HepG2 (cell line): ENCODE results near the gene SLC8B1. TPM values are rescaled to one million over a fixed set of nuclear protein-coding genes. Genes with fewer than 3 reads are reported as not detected.

Experiments
- ATAC-seq: fragments of 200-7000 bp; cut with Tn5 transposase; 3 replicates; pipeline ENCODE4 v1.9.1; 2020; ENCODE audit warnings: mild to moderate bottlenecking, moderate library complexity
- BruUV-seq: library from RNA; stranded (reverse); fragments of 400-500 nt; replicated peaks from 2 replicates; lab custom pipeline; 2021; lab: Mats Ljungman, UMichigan
- CTCF ChIA-PET: fragments of 300-600 bp; formaldehyde crosslinking; extraction: SDS; loops from one replicate; lab custom pipeline; 2021; ENCODE audit warnings: low total read pairs, inconsistent platforms, low intra/inter-chr PET ratio; lab: Yijun Ruan, JAX
- POLR2A ChIA-PET: fragments of 350-600 bp; sonication (Branson Sonifier 250); formaldehyde crosslinking; loops from one replicate; lab custom pipeline; 2020; ENCODE audit warnings: antibody characterized with exemption, inconsistent platforms; lab: Yijun Ruan, JAX
- DNase-seq: peaks from one replicate; pipeline ENCODE4 v3.0.0-alpha.2; 2015; ENCODE audit warnings: low spot score
- FAIRE-seq: peaks from 3 replicates; lab custom pipeline; 2011; peaks lifted over from hg19 to GRCh38; lab: Jason Lieb, UNC
- H2AFZ ChIP-seq: one replicate; pipeline ENCODE4 v1.6.1; 2011; ENCODE audit warnings: low read length, inconsistent platforms
- H3K27ac ChIP-seq: fragments of 300-600 bp; 3 replicates; pipeline ENCODE4 v1.8.0; 2011; ENCODE audit warnings: mixed run types, mild to moderate bottlenecking, mixed read lengths, low read length, inconsistent platforms; ENCODE audit not compliant: insufficient read depth; ENCODE audit errors: extremely low read length
- H3K27me3 ChIP-seq, 2 experiments: fragments of 200-600 bp in 1 of 2; 2 replicates in 1 of 2; 3 replicates in 1 of 2; pipeline versions ENCODE4 v1.6.0 to v1.8.0; 2011; ENCODE audit warnings: low read length in 2 of 2, mild to moderate bottlenecking in 2 of 2, moderate library complexity in 2 of 2, inconsistent platforms in 1 of 2; ENCODE audit not compliant: insufficient read depth in 2 of 2, control insufficient read depth in 1 of 2
- H3K36me3 ChIP-seq, 2 experiments: fragments of 200-600 bp in 1 of 2; replicated peaks in 1 of 2; 2 replicates in 1 of 2; 3 replicates in 1 of 2; pipeline versions ENCODE4 v1.5.1 to v1.8.0; 2011; ENCODE audit warnings: low read length in 2 of 2, inconsistent platforms in 1 of 2; ENCODE audit not compliant: insufficient read depth in 2 of 2, control insufficient read depth in 1 of 2
- H3K4me1 ChIP-seq: 2 replicates; pipeline ENCODE4 v1.5.1; 2012; ENCODE audit warnings: low read length, inconsistent platforms; ENCODE audit not compliant: insufficient read depth
- H3K4me2 ChIP-seq: 2 replicates; pipeline ENCODE4 v1.6.0; 2011; ENCODE audit warnings: low read depth, low read length, inconsistent platforms
- H3K4me3 ChIP-seq, 3 experiments: fragments of 200-600 bp in 1 of 3; sonication (generic), shearing (Covaris generic) in 1 of 3; replicated peaks in 1 of 3; 2 replicates each; pipeline ENCODE4 v1.5.1; 2011 to 2016; ENCODE audit warnings: low read length in 3 of 3, inconsistent platforms in 2 of 3, low read depth in 2 of 3, mild to moderate bottlenecking in 2 of 3, control low read depth in 1 of 3, mixed read lengths in 1 of 3; ENCODE audit not compliant: insufficient read depth in 1 of 3
- H3K79me2 ChIP-seq: one replicate; pipeline ENCODE4 v1.6.1; 2011; ENCODE audit warnings: low read length, inconsistent platforms; ENCODE audit not compliant: insufficient read depth
- H3K9ac ChIP-seq: 2 replicates; pipeline ENCODE4 v1.6.0; 2011; ENCODE audit warnings: mild to moderate bottlenecking, low read depth, low read length, inconsistent platforms; ENCODE audit not compliant: insufficient read depth
- H3K9me3 ChIP-seq: 2 replicates; pipeline ENCODE4 v1.5.1; 2012; ENCODE audit warnings: mild to moderate bottlenecking, low read length
- H4K20me1 ChIP-seq: 2 replicates; pipeline ENCODE4 v1.6.0; 2011; ENCODE audit warnings: inconsistent platforms, mild to moderate bottlenecking, low read length, moderate library complexity; ENCODE audit not compliant: insufficient read depth
- JDP2 ChIP-seq: sonication (generic); formaldehyde crosslinking; IDR thresholded peaks from 2 replicates; pipeline ENCODE4 v1.8.1; 2022; ENCODE audit warnings: missing genetic modification reagents, borderline replicate concordance
- KAT8 ChIP-seq: IDR thresholded peaks from 2 replicates; pipeline ENCODE4 v1.6.1; 2016; ENCODE audit warnings: missing genetic modification reagents, missing compliant biosample characterization
- LCORL ChIP-seq, 2 experiments: fragments of 450-650 bp in 1 of 2; sonication (generic) in 1 of 2; formaldehyde crosslinking in 1 of 2; IDR thresholded peaks; 2 replicates each; pipeline versions ENCODE4 v1.5.0 to v1.6.1; 2017 to 2020; ENCODE audit warnings: antibody characterized with exemption in 1 of 2, missing genetic modification reagents in 1 of 2
- RBAK ChIP-seq: sonication (generic); formaldehyde crosslinking; IDR thresholded peaks from 2 replicates; pipeline ENCODE4 v1.5.1; 2020; ENCODE audit warnings: mild to moderate bottlenecking, missing genetic modification reagents
- WGBS: methylation state at CpG from one replicate; pipeline ENCODE4 v1.1.6; 2017; ENCODE audit warnings: low lambda C conversion rate; 5-methylcytosine and 5-hydroxymethylcytosine counted together
- in situ Hi-C: cut with HindIII; loops from 2 replicates; pipeline ENCODE4 v1.10.0; 2017; ENCODE audit warnings: low pct_unique_long_range_greater_than_20kb; ENCODE audit not compliant: extremely low pct_ligation_motif_present
- intact Hi-C: fragments of 100-400 bp; cut with micrococcal nuclease; formaldehyde crosslinking; loops from one replicate; pipeline ENCODE4 v1.10.0; 2022; ENCODE audit not compliant: unreplicated experiment
- polyA plus RNA-seq, 8 experiments: library from polyadenylated mRNA; depleted of rRNA in 3 of 8; stranded (reverse) in 7 of 8; unstranded in 1 of 8; fragments of >200 nt; fragmentation: Illumina TruSeq in 4 of 8; extraction: Trizol in 4 of 8; gene quantifications; 2 replicates each; pipeline versions ENCODE4 v1.2.1 to v1.2.3, GENCODE V29; 2011 to 2016; ENCODE audit warnings: low read depth in 4 of 8, missing spikeins in 1 of 8, mixed read lengths in 1 of 8; ENCODE audit not compliant: insufficient read depth in 1 of 8
- total RNA-seq, 5 experiments: library from RNA; depleted of rRNA; stranded (reverse); fragments of >200 nt; fragmentation: Illumina TruSeq; extraction: Trizol; gene quantifications; 2 replicates each; pipeline ENCODE4 v1.2.3, GENCODE V29; 2016; ENCODE audit warnings: low read depth in 1 of 5
- TF ChIP-seq, protein P1 (sequence below): sonication (generic); formaldehyde crosslinking; IDR thresholded peaks from 2 replicates; pipeline ENCODE4 v1.4.0; 2020; ENCODE audit warnings: missing genetic modification reagents
- TF ChIP-seq, protein P2 (sequence below): sonication (generic); formaldehyde crosslinking; conservative IDR thresholded peaks from 2 replicates; pipeline ENCODE4 v1.5.0; 2020; ENCODE audit warnings: missing genetic modification reagents

SLC8B1 gene
- total and polyA plus RNA-seq, 2 of the 13 experiments (the other 11 are each of a cell fraction or from before 2014, with no cell fraction given), result 6.8 to 8.0 TPM

DNA sequence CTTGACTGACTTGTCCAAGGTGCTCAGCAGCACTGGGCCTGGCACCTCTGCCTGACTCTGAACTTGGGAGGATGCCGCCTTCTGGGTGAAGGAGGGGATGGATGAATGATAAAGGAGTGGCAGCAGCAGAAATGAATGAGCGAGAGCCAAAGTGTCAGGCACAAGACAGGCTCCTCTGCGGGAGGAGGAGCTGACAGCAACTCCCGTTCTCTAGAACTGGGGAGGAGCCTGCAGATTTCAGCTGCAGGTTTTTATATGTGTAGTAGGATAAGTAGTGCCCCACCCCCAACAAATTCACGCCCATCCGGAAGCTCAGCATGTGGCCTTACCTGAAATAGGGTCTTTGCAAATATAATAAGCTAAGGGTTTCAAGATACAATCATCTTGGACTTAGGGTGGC is 33.1 kb downstream of the SLC8B1 start:
- H3K4me1 ChIP-seq, result peaks cover 33% of the 10 kb centered on the region
- no peak for ATAC-seq
- H3K4me2 ChIP-seq, result no peak overlapping the region
- no peaks in the 10 kb centered on the region; a peak in 1 of 5 replicates for H3K36me3 ChIP-seq
- no peaks in the 10 kb centered on the region for H3K9me3 ChIP-seq
- ChIA-PET POLR2A (no interaction called here), CTCF (no interaction called here)
- no peaks in the 10 kb centered on the region for H3K79me2 ChIP-seq
- in situ Hi-C loops, result no loop called here
- H4K20me1 ChIP-seq, result no peaks in the 10 kb centered on the region
- no peak for TF ChIP-seq LCORL (IDR thresholded peaks at IDR 0.05)
- no peak for TF ChIP-seq LCORL (CRISPR knock-in tag; IDR thresholded peaks at IDR 0.05)
- TF ChIP-seq, protein P1, sequence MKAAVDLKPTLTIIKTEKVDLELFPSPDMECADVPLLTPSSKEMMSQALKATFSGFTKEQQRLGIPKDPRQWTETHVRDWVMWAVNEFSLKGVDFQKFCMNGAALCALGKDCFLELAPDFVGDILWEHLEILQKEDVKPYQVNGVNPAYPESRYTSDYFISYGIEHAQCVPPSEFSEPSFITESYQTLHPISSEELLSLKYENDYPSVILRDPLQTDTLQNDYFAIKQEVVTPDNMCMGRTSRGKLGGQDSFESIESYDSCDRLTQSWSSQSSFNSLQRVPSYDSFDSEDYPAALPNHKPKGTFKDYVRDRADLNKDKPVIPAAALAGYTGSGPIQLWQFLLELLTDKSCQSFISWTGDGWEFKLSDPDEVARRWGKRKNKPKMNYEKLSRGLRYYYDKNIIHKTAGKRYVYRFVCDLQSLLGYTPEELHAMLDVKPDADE, result no peak
- TF ChIP-seq KAT8 (CRISPR knock-in tag), result no peak
- TF ChIP-seq, protein P2, sequence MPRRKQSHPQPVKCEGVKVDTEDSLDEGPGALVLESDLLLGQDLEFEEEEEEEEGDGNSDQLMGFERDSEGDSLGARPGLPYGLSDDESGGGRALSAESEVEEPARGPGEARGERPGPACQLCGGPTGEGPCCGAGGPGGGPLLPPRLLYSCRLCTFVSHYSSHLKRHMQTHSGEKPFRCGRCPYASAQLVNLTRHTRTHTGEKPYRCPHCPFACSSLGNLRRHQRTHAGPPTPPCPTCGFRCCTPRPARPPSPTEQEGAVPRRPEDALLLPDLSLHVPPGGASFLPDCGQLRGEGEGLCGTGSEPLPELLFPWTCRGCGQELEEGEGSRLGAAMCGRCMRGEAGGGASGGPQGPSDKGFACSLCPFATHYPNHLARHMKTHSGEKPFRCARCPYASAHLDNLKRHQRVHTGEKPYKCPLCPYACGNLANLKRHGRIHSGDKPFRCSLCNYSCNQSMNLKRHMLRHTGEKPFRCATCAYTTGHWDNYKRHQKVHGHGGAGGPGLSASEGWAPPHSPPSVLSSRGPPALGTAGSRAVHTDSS (CRISPR knock-in tag), result no peak
- TF ChIP-seq JDP2 (CRISPR knock-in tag), result no peak
- no peak for TF ChIP-seq RBAK (CRISPR knock-in tag)
- no peak overlapping the region for H3K27ac ChIP-seq
- WGBS, result 97% methylated on average over 6 of the region's 6 CpGs
- no peak for FAIRE-seq
- no peak for DNase-seq
- H3K4me3 ChIP-seq, result no peak overlapping the region
- intact Hi-C loops, result no loop called here
- H3K9ac ChIP-seq, result no peak overlapping the region
- no TSS peak for BruUV-seq
- H3K27me3 ChIP-seq, result no peaks in the 10 kb centered on the region
- H2AFZ ChIP-seq, result no peak overlapping the region
